ENCODE measurements around the gene C4BPB. TPM values are rescaled to one million over a fixed set of nuclear protein-coding genes. Genes with fewer than 3 reads are reported as not detected.

Gene C4BPB
- total and polyA plus RNA-seq, 2 of the 8 experiments (the other 6 are each of a cell fraction or from before 2014, with no cell fraction given), result not detected

DNA sequence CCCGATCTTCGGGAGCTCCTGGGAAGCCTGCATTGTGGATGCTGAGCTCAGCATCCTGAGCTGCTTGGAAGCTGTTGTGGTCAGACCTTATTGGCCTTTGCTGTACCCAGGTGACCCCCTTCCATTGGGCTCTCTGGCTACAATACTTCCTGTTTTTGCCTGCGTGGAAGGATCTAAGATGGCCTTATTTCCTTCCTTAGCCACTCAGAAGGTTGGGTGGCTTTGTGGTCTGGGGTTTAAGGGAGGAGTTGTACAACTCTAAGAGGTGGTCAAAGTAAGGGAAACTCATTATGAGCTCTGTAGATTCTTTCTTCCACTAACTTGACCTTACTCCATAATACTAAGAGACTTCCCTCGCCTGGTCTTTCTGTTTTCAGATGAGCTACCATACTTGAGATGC lies 17.8 kb upstream of the C4BPB start:
- Histone ChIP-seq H2BK5ac (ENCODE audit: low read depth, low read length) (no peak overlapping the region), H3K4ac (replicated peaks; ENCODE audit: insufficient read length, low read depth, low read length) (no peak overlapping the region), H2BK15ac (ENCODE audit: low read length) (no peak overlapping the region), H3K18ac (ENCODE audit: extremely low read depth, low read length) (no peak overlapping the region), H2BK12ac (ENCODE audit: low read depth, low read length) (no peak overlapping the region), H3K4me1 (replicated peaks in 1 of 4; ENCODE audit: control insufficient read depth in 3 of 4, insufficient read depth in 4 of 4, low read length in 3 of 4) (no peaks in the 10 kb centered on the region), H3K27me3 (replicated peaks in 1 of 4; ENCODE audit: control insufficient read depth in 3 of 4, extremely low read depth in 1 of 4, insufficient read depth in 3 of 4, low read length in 3 of 4) (no peaks in the 10 kb centered on the region), H4K8ac (ENCODE audit: extremely low read depth, insufficient read depth, low read length) (no peak overlapping the region), H3K4me2 (ENCODE audit: insufficient read depth in 1 of 2, low read depth in 2 of 2, low read length in 2 of 2) (no peak overlapping the region), H4K20me1 (replicated peaks in 1 of 2; ENCODE audit: control insufficient read depth in 1 of 2, insufficient read depth in 2 of 2, low read length in 2 of 2) (peaks cover 0 to 2% of the 10 kb centered on the region in 2 experiments), H3K36me3 (ENCODE audit: control insufficient read depth in 2 of 4, insufficient read depth in 4 of 4, low read length in 3 of 4) (peaks cover 2 to 39% (median 22%) of the 10 kb centered on the region in 4 experiments; a peak in 7 of 8 replicates), H4K91ac (replicated peaks; ENCODE audit: insufficient read length, low read length) (no peak overlapping the region), H2BK120ac (replicated peaks; ENCODE audit: low read depth, low read length) (no peak overlapping the region), H3K9me3 (ENCODE audit: insufficient read depth in 2 of 2, low read depth in 1 of 2, low read length in 1 of 2) (no peaks in the 10 kb centered on the region), H3K27ac (ENCODE audit: low read depth, low read length) (no peak overlapping the region), H3K79me2 (ENCODE audit: control insufficient read depth in 1 of 2, insufficient read depth in 2 of 2, low read length in 2 of 2) (no peaks in the 10 kb centered on the region), H3K4me3 (ENCODE audit: extremely low read depth in 1 of 4, insufficient read depth in 2 of 4, low read depth in 3 of 4, low read length in 4 of 4) (no peak overlapping the region), H3K79me1 (ENCODE audit: low read depth, low read length) (0 out of 2 replicates have a peak, but pooled peaks cover 2% of the 10 kb centered on the region), H3K14ac (ENCODE audit: insufficient read length) (no peak overlapping the region), H3K9ac (replicated peaks in 1 of 4; ENCODE audit: extremely low read depth in 1 of 4, low read depth in 3 of 4, low read length in 3 of 4) (no peak overlapping the region), H2BK20ac (ENCODE audit: low read length) (no peak overlapping the region), H2AFZ (ENCODE audit: low read length) (no peak overlapping the region), H3K23me2 (ENCODE audit: low read depth, low read length) (no peaks in the 10 kb centered on the region), H3K56ac (replicated peaks; ENCODE audit: insufficient read length, low read depth, low read length) (no peak overlapping the region), H2AK5ac (ENCODE audit: low read depth, low read length) (no peak overlapping the region), H4K5ac (ENCODE audit: insufficient read length, low read depth, low read length) (no peak overlapping the region), H3K23ac (ENCODE audit: insufficient read length) (no peak overlapping the region)
- TF ChIP-seq, protein P1, sequence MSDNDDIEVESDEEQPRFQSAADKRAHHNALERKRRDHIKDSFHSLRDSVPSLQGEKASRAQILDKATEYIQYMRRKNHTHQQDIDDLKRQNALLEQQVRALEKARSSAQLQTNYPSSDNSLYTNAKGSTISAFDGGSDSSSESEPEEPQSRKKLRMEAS (IDR thresholded peaks at IDR 0.05), result no peak
- ChIA-PET CTCF (ENCODE audit: partially characterized antibody) (interaction anchor here (0.6 to 2.4 kb wide), 11 partner anchors 11 to 429 kb away, joined by 3 to 16 read pairs (median 3); no protein-coding TSS in a partner anchor), POLR2A (ENCODE audit: partially characterized antibody) (interaction anchor here (0.8 kb wide), 1 partner anchor 17 kb away, joined by 3 read pairs; the partner anchor contains the start of gene PFKFB2)
- no peak for DNase-seq (ENCODE audit: low read depth in 1 of 2, low spot score in 2 of 2)
- no peak for FAIRE-seq
- 87% methylated on average over 4 of the region's 4 CpGs; no CpG with 5 or more reads in 1 of the 2 experiments for WGBS, 2 experiments (ENCODE audit: extremely low coverage in 1 of 2, insufficient coverage in 1 of 2, insufficient read length in 1 of 2, insufficient replicate concordance in 2 of 2, low coverage in 1 of 2, low lambda C conversion rate in 2 of 2, missing lambda C conversion rate in 1 of 2)

All from H1 (cell line).